ENCODE results near the gene ISG15. TPM values are rescaled to one million over a fixed set of nuclear protein-coding genes. Genes with fewer than 3 reads are reported as not detected.

The ISG15 gene
- total and polyA plus RNA-seq, 10 donors, result 23.3 to 230 (median 58.8) TPM

DNA sequence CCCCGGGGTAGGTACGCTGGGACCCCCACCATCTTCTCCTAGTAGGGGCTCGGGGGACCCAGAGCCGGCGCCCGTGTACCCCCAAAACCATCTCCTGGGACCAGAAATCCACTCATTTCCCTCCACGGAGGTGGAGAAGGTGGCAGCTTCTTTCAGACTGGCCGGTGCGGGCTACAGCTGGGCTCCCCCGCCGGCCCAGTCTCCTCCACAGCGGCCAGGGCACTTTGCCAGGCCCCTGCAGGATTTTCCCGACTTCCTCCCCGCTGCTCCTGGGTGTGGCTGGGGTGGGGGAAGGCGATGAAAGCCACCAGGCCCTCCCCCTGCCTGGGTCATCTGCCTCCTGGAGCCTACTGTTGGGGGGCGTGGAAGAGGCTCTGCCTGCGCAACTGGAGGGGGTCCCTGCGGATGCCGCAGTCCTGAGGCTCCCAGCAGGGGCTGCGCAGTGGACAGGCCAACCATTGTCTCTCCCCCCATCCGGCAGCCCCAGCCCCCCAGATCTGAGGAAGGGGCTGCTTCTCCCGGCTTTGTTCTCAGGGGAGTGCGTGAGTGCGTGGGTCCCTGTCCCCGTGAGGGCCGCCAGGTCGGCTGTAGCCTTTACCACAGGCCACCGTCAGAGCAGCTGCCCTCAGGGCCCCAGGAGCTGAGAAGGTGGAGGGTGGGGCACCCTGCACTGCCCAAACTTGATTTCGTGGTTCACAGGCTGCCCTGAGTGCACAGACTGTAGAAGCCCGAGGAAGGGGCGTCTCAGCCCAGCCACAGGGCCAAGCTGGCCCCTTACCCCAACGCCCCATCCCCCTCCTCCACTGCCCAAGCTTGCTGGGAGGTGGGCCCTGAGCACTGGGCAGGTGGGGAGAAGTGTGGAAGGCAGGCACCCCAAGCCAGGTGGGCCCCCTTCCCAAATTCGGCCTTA is 8.0 kb downstream of the ISG15 start:
- Histone ChIP-seq H3K27me3 (replicated peaks in 1 of 7) (peaks cover 0 to 38% (median 15%) of the 10 kb centered on the region in 7 donors), H3K4me3 (peak overlapping the region in 7 of 8 donors; percentile 16 to 92 (median 79)), H3K36me3 (no peaks in the 10 kb centered on the region), H3K9me3 (no peaks in the 10 kb centered on the region), H3K27ac (no peak overlapping the region), H3K4me1 (peaks cover 13 to 67% (median 32%) of the 10 kb centered on the region in 6 donors)
- no peak for DNase-seq
- intact Hi-C loops (cut with DNase I; ENCODE audit: low total_unique reads), result no loop called here
- TF ChIP-seq POLR2AphosphoS5 (IDR thresholded peaks at IDR 0.05) (peak in 2 of 3 donors; percentile 12 to 26), POLR2A (IDR thresholded peaks at IDR 0.05) (no peak)
- 26 to 56% (median 36%) methylated on average over 17 to 33 of the region's 33 CpGs for WGBS, 5 donors

DNA sequence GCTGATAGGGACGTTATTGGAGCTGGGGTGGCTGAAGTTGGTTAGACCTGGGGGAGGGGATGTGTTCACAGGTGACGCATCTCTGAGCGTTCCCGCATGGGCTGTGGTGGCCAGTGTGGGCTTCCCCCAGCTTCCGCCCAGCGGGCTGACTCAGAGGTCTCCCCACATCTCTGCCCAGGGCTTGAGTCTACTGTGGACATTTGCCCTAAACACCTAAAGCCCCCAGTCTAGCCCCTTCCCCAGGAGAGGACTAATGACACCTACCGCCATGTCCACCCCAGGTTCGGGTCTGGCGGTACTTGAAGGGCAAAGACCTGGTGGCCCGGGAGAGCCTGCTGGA is 8.6 kb downstream of the ISG15 start:
- Histone ChIP-seq H3K4me3 (no peak overlapping the region), H3K36me3 (no peaks in the 10 kb centered on the region), H3K27me3 (replicated peaks in 1 of 7) (peaks cover 0 to 41% (median 15%) of the 10 kb centered on the region in 7 donors), H3K9me3 (no peaks in the 10 kb centered on the region), H3K27ac (no peak overlapping the region), H3K4me1 (peaks cover 13 to 74% (median 33%) of the 10 kb centered on the region in 6 donors)
- 59 to 92% (median 82%) methylated on average over 10 of the region's 10 CpGs for WGBS, 5 donors
- no peak for TF ChIP-seq POLR2AphosphoS5 (IDR thresholded peaks at IDR 0.05)
- TF ChIP-seq POLR2A (IDR thresholded peaks at IDR 0.05), result no peak
- TF ChIP-seq, protein P1, sequence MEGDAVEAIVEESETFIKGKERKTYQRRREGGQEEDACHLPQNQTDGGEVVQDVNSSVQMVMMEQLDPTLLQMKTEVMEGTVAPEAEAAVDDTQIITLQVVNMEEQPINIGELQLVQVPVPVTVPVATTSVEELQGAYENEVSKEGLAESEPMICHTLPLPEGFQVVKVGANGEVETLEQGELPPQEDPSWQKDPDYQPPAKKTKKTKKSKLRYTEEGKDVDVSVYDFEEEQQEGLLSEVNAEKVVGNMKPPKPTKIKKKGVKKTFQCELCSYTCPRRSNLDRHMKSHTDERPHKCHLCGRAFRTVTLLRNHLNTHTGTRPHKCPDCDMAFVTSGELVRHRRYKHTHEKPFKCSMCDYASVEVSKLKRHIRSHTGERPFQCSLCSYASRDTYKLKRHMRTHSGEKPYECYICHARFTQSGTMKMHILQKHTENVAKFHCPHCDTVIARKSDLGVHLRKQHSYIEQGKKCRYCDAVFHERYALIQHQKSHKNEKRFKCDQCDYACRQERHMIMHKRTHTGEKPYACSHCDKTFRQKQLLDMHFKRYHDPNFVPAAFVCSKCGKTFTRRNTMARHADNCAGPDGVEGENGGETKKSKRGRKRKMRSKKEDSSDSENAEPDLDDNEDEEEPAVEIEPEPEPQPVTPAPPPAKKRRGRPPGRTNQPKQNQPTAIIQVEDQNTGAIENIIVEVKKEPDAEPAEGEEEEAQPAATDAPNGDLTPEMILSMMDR (IDR thresholded peaks at IDR 0.05 in 8 of 11, conservative IDR thresholded peaks at IDR 0.05 in 3 of 11), result no peak
- no peak for DNase-seq
- intact Hi-C loops (cut with DNase I; ENCODE audit: low total_unique reads), result no loop called here

DNA sequence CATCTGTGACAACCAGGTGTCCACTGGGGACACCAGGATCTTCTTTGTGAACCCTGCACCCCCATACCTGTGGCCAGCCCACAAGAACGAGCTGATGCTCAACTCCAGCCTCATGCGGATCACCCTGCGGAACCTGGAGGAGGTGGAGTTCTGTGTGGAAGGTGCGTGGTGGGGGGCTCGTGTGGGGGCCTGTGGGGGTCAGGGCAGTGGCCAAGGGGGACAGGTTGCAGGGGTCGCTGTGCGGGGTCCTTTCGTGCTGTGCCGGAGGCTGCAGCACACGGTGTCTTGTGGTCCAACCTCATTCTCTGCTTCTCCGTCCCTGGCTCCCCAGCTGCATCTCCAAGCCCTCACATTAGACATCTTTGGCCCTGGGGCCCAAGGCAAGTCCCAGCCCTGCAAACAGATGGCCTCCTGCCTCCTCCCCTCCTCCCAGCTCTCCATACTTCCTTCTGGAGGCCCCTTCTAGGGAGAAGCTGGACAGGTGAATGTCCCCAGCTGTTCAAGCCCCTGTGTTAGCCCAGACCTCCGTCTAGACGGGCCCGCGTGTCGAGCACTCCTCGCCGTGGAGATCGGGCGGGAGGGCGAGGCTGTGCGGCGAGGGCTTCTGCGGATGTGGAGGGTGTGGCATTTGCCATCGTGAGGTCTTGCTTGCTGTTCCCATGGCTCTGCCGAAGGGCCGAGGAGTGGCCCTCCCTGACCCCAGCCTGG is 9.2 kb downstream of the ISG15 start:
- TF ChIP-seq POLR2AphosphoS5 (IDR thresholded peaks at IDR 0.05), result no peak
- no peak for TF ChIP-seq POLR2A (IDR thresholded peaks at IDR 0.05)
- TF ChIP-seq, protein P1 (IDR thresholded peaks at IDR 0.05 in 8 of 11, conservative IDR thresholded peaks at IDR 0.05 in 3 of 11), result no peak
- no peak overlapping the region for H3K27ac ChIP-seq
- 67 to 78% (median 71%) methylated on average over 20 to 27 of the region's 27 CpGs for WGBS, 5 donors
- H3K4me3 ChIP-seq, result no peak overlapping the region
- intact Hi-C loops (cut with DNase I; ENCODE audit: low total_unique reads), result no loop called here
- peaks cover 13 to 76% (median 33%) of the 10 kb centered on the region in 6 donors for H3K4me1 ChIP-seq
- no peaks in the 10 kb centered on the region for H3K9me3 ChIP-seq
- H3K36me3 ChIP-seq, result no peaks in the 10 kb centered on the region
- DNase-seq, result no peak
- H3K27me3 ChIP-seq (replicated peaks in 1 of 7), result peaks cover 0 to 41% (median 15%) of the 10 kb centered on the region in 7 donors

DNA sequence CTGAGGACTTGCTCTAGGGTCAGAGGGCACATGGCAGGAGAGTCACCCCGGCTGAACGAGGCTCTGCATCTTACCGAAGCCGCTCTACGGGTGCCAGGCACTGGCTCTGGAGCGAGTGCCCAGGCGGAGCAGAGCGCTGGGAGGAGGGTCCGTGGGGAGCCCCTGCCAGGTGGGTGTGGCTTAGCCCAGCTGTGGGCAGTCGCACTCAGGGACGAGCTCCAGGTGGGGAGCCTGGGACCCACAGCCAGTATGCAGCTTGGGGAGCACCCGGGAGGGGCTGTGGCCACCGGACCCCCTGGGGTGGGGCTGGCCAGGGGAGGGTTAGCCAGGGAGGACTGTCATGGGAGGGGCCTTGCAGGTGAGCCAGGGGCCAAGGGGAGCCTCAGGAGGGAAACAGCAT is 10.4 kb downstream of the ISG15 start:
- WGBS, 5 donors, result 65 to 85% (median 77%) methylated on average over 8 to 13 of the region's 13 CpGs
- intact Hi-C loops (cut with DNase I; ENCODE audit: low total_unique reads), result no loop called here
- Histone ChIP-seq H3K36me3 (no peaks in the 10 kb centered on the region), H3K9me3 (no peaks in the 10 kb centered on the region), H3K27ac (no peak overlapping the region), H3K4me1 (peaks cover 13 to 70% (median 33%) of the 10 kb centered on the region in 6 donors), H3K4me3 (no peak overlapping the region), H3K27me3 (replicated peaks in 1 of 7) (peaks cover 0 to 47% (median 15%) of the 10 kb centered on the region in 7 donors)
- TF ChIP-seq, protein P1 (IDR thresholded peaks at IDR 0.05 in 8 of 11, conservative IDR thresholded peaks at IDR 0.05 in 3 of 11), result no peak
- TF ChIP-seq POLR2A (IDR thresholded peaks at IDR 0.05) (no peak), POLR2AphosphoS5 (IDR thresholded peaks at IDR 0.05) (no peak)
- no peak for DNase-seq
